22Rv1 (cell line): ENCODE results near the gene ACOXL.

Experiments
- ZFX ChIP-seq: fragments of 450-650 bp; IDR thresholded peaks from 2 replicates; pipeline ENCODE4 v1.6.1; 2017; ENCODE audit warnings: antibody characterized with exemption, borderline replicate concordance
- TF ChIP-seq, protein P1 (sequence below): fragments of 450-650 bp; IDR thresholded peaks from 2 replicates; pipeline ENCODE4 v1.5.1; 2017; ENCODE audit warnings: mild to moderate bottlenecking

DNA sequence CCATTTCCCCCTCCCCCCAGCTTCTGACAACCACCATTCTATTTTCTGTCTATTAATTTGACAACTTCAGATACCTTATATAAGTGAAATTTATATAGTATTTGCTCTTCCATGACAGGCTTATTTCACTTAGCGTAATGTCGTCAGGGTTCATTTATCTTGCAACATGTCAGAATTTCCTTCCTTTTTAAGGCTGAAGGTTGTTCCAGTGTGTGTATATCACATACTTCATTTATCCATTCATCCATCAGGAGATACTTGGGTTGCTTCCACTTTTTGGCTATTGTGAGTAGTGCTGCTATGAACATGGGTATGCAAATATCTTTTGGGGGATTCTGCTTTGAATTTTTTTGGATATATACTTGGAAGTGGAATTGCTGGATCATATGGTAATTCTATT lies 395.7 kb downstream of the ACOXL start:
- TF ChIP-seq, protein P1, sequence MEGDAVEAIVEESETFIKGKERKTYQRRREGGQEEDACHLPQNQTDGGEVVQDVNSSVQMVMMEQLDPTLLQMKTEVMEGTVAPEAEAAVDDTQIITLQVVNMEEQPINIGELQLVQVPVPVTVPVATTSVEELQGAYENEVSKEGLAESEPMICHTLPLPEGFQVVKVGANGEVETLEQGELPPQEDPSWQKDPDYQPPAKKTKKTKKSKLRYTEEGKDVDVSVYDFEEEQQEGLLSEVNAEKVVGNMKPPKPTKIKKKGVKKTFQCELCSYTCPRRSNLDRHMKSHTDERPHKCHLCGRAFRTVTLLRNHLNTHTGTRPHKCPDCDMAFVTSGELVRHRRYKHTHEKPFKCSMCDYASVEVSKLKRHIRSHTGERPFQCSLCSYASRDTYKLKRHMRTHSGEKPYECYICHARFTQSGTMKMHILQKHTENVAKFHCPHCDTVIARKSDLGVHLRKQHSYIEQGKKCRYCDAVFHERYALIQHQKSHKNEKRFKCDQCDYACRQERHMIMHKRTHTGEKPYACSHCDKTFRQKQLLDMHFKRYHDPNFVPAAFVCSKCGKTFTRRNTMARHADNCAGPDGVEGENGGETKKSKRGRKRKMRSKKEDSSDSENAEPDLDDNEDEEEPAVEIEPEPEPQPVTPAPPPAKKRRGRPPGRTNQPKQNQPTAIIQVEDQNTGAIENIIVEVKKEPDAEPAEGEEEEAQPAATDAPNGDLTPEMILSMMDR, result no peak
- TF ChIP-seq ZFX, result no peak
